NCI-H1436 treated with DMSO at 0.1 percent for 48 hours (cell line): Measurements from ENCODE around the gene RNPEPL1.

Source experiments
- DNase-seq: peaks from one replicate; lab custom pipeline; 2025; lab: John Stamatoyannopoulos, UW

Gene RNPEPL1

GRCh38 chr2:240591226-240591625, 22.9 kb downstream of the RNPEPL1 start:
- DNase-seq, result no peak

- DNase-seq, result no peak
These were observed 23.5 kb downstream of the RNPEPL1 start for GRCh38 chr2:240591784-240592183.

- DNase-seq, result no peak
These were observed 24.9 kb downstream of the RNPEPL1 start for GRCh38 chr2:240593026-240593702.

GRCh38 chr2:240593703-240594451, 25.6 kb downstream of the RNPEPL1 start:
- no peak for DNase-seq

GRCh38 chr2:240594511-240595380, 26.5 kb downstream of the RNPEPL1 start:
- DNase-seq, result no peak

- DNase-seq, result no peak
These were observed 27.2 kb downstream of the RNPEPL1 start for GRCh38 chr2:240595381-240596079.

GRCh38 chr2:240596080-240596460, 27.8 kb downstream of the RNPEPL1 start:
- DNase-seq, result no peak

- DNase-seq, result no peak
These were observed 28.2 kb downstream of the RNPEPL1 start for GRCh38 chr2:240596491-240596931.

GRCh38 chr2:240597054-240597418, 28.8 kb downstream of the RNPEPL1 start:
- DNase-seq, result no peak

GRCh38 chr2:240597419-240598181, 29.3 kb downstream of the RNPEPL1 start:
- no peak for DNase-seq

- no peak for DNase-seq
These were observed 30.1 kb downstream of the RNPEPL1 start for GRCh38 chr2:240598311-240598911.

- no peak for DNase-seq
These were observed 30.9 kb downstream of the RNPEPL1 start for GRCh38 chr2:240599141-240599583.

GRCh38 chr2:240600451-240600961, 32.2 kb downstream of the RNPEPL1 start:
- DNase-seq, result no peak

- no peak for DNase-seq
These were observed 33.0 kb downstream of the RNPEPL1 start for GRCh38 chr2:240601061-240601830.

GRCh38 chr2:240601831-240602160, 33.5 kb downstream of the RNPEPL1 start:
- no peak for DNase-seq

GRCh38 chr2:240602266-240603050, 34.2 kb downstream of the RNPEPL1 start:
- no peak for DNase-seq

GRCh38 chr2:240603081-240603835, 35.0 kb downstream of the RNPEPL1 start:
- DNase-seq, result no peak

GRCh38 chr2:240603846-240604245, 35.6 kb downstream of the RNPEPL1 start:
- DNase-seq, result no peak
